Melanocyte of skin (primary cell): Measurements from ENCODE around the gene CT47B1. TPM values are rescaled to one million over a fixed set of nuclear protein-coding genes. Genes with fewer than 3 reads are reported as not detected.

Experiments used
- small RNA-seq, 2 donors: library from RNA; depleted of rRNA; stranded (forward); fragments of <200 nt; gene quantifications; one replicate each; pipeline ENCODE3, GENCODE V24; 2012
- total RNA-seq, 2 donors: library from RNA; depleted of rRNA; stranded (reverse); fragments of >200 nt; gene quantifications; 2 replicates each; pipeline ENCODE4 v1.2.3, GENCODE V29; 2012

CT47B1 gene
- not detected for total RNA-seq

GRCh38 chrX:120875766-120876165 lies at the start of gene CT47B1:
Gene CT47B1 (minus strand): TSS chrX:120875866. CDS start chrX:120875670, 196 bp downstream.

Small RNA genes within 50 kb of the gene (small RNA-seq; reads per million reads assigned to genes)
- gene AC008162.1, result 0 reads per million in 2 donors

Other genes starting within 250 kb of the CT47B1 start
- gene C1GALT1C1, start 245.8 kb downstream of the CT47B1 start, total RNA-seq, result 10 to 100 TPM; 25.5 to 40.0 TPM
- gene CT47A11, start 61.3 kb upstream of the CT47B1 start, total RNA-seq, result not detected
- not detected for gene CT47A10, start 66.2 kb upstream of the CT47B1 start, total RNA-seq
- gene CT47A9, start 71.0 kb upstream of the CT47B1 start, total RNA-seq, result not detected
- gene CT47A8, start 75.9 kb upstream of the CT47B1 start, total RNA-seq, result not detected
- gene CT47A7, start 80.7 kb upstream of the CT47B1 start, total RNA-seq, result not detected
- gene CT47A6, start 85.6 kb upstream of the CT47B1 start, total RNA-seq, result not detected
- not detected for gene CT47A5, start 90.5 kb upstream of the CT47B1 start, total RNA-seq
- not detected for gene CT47A4, start 95.3 kb upstream of the CT47B1 start, total RNA-seq
- not detected for gene CT47A3, start 100.2 kb upstream of the CT47B1 start, total RNA-seq
- gene CT47A2, start 105.1 kb upstream of the CT47B1 start, total RNA-seq, result not detected
- gene CT47A1, start 109.9 kb upstream of the CT47B1 start, total RNA-seq, result not detected
- gene GLUD2, start 171.7 kb upstream of the CT47B1 start, total RNA-seq, result 1 to 10 TPM; 9.3 to 10.0 TPM